K562 (cell line): Measurements from ENCODE around the gene FNDC11. TPM values are rescaled to one million over a fixed set of nuclear protein-coding genes. Genes with fewer than 3 reads are reported as not detected.

Source experiments
- polyA plus RNA-seq, 8 experiments: library from polyadenylated mRNA; depleted of rRNA in 4 of 8; stranded (reverse) in 5 of 8; unstranded in 3 of 8; fragments of >200 nt; fragmentation: Nextera tagmentation in 2 of 8; fragmentation: Illumina TruSeq in 1 of 8; extraction: Ambion mirVana in 2 of 8; extraction: Trizol in 1 of 8; gene quantifications; 2 replicates each; pipeline versions ENCODE4 v1.2.1 to v1.2.3, GENCODE V29; 2011 to 2014; ENCODE audit warnings: inconsistent platforms in 1 of 8, missing spikeins in 1 of 8
- total RNA-seq, 7 experiments: library from RNA; depleted of rRNA in 6 of 7; stranded (reverse); fragments of >200 nt in 6 of 7; fragmentation: Illumina TruSeq in 2 of 7; extraction: Trizol in 2 of 7; gene quantifications; 2 replicates each; pipeline versions ENCODE4 v1.2.1 to v1.2.3, GENCODE V29; 2011 to 2021; ENCODE audit warnings: low replicate concordance in 1 of 7
- TF ChIP-seq, protein P1 (sequence below), 2 experiments: fragments of 450-650 bp in 1 of 2; sonication (generic) in 1 of 2; formaldehyde crosslinking in 1 of 2; IDR thresholded peaks; 2 replicates each; pipeline versions ENCODE4 v1.7.1 to v1.9.0; 2016 to 2022; ENCODE audit warnings: inconsistent platforms in 1 of 2, mild to moderate bottlenecking in 1 of 2, missing genetic modification reagents in 1 of 2

Gene FNDC11
- total and polyA plus RNA-seq, 9 of the 15 experiments (the other 6 are each of a cell fraction or from before 2014, with no cell fraction given), result 0.08 to 2.3 (median 0.64) TPM; not detected in 2

GRCh38 chr20:63509088-63509564 lies 44.8 kb upstream of the FNDC11 start (continued):
- TF ChIP-seq, protein P1, sequence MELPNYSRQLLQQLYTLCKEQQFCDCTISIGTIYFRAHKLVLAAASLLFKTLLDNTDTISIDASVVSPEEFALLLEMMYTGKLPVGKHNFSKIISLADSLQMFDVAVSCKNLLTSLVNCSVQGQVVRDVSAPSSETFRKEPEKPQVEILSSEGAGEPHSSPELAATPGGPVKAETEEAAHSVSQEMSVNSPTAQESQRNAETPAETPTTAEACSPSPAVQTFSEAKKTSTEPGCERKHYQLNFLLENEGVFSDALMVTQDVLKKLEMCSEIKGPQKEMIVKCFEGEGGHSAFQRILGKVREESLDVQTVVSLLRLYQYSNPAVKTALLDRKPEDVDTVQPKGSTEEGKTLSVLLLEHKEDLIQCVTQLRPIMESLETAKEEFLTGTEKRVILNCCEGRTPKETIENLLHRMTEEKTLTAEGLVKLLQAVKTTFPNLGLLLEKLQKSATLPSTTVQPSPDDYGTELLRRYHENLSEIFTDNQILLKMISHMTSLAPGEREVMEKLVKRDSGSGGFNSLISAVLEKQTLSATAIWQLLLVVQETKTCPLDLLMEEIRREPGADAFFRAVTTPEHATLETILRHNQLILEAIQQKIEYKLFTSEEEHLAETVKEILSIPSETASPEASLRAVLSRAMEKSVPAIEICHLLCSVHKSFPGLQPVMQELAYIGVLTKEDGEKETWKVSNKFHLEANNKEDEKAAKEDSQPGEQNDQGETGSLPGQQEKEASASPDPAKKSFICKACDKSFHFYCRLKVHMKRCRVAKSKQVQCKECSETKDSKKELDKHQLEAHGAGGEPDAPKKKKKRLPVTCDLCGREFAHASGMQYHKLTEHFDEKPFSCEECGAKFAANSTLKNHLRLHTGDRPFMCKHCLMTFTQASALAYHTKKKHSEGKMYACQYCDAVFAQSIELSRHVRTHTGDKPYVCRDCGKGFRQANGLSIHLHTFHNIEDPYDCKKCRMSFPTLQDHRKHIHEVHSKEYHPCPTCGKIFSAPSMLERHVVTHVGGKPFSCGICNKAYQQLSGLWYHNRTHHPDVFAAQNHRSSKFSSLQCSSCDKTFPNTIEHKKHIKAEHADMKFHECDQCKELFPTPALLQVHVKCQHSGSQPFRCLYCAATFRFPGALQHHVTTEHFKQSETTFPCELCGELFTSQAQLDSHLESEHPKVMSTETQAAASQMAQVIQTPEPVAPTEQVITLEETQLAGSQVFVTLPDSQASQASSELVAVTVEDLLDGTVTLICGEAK (IDR thresholded peaks at IDR 0.05), result peak; percentile 40; the same call in 1 of the 2 replicates
- TF ChIP-seq, protein P1 (CRISPR knock-in tag; IDR thresholded peaks at IDR 0.05), result no peak
